H1 (cell line): ENCODE data around the gene PPID. TPM values are rescaled to one million over a fixed set of nuclear protein-coding genes. Genes with fewer than 3 reads are reported as not detected.

Source experiments
- EGR1 ChIP-seq: IDR thresholded peaks from 2 replicates; pipeline ENCODE4 v1.6.1; 2011; ENCODE audit warnings: low read depth, low read length, borderline replicate concordance
- HDAC2 ChIP-seq, 2 experiments: fragments of 300-600 bp in 1 of 2; sonication (generic) in 1 of 2; IDR thresholded peaks; 2 replicates each; pipeline ENCODE4 v1.6.1; 2011 to 2012; ENCODE audit warnings: low read depth in 2 of 2, low read length in 2 of 2, mild to moderate bottlenecking in 2 of 2, moderate library complexity in 2 of 2, borderline replicate concordance in 1 of 2, inconsistent platforms in 1 of 2
- KDM1A ChIP-seq: fragments of 200-600, 300-600 bp; sonication (generic); IDR thresholded peaks from 2 replicates; pipeline ENCODE4 v1.7.1; 2016; ENCODE audit warnings: mild to moderate bottlenecking, low read length, borderline replicate concordance
- RAD21 ChIP-seq, 2 experiments: IDR thresholded peaks in 1 of 2; conservative IDR thresholded peaks in 1 of 2; 2 replicates each; pipeline ENCODE4 v1.6.1; 2011; ENCODE audit warnings: low read depth in 2 of 2, low read length in 2 of 2, improper control_type of control experiment in 1 of 2, inconsistent platforms in 1 of 2, mild to moderate bottlenecking in 1 of 2, moderate library complexity in 1 of 2
- RXRA ChIP-seq: IDR thresholded peaks from 2 replicates; pipeline ENCODE4 v1.6.1; 2011; ENCODE audit warnings: low read depth, mild to moderate bottlenecking, low read length, moderate library complexity; ENCODE audit not compliant: insufficient read depth
- polyA plus RNA-seq, 7 experiments: library from polyadenylated mRNA; depleted of rRNA in 3 of 7; stranded (reverse) in 5 of 7; unstranded in 2 of 7; fragments of >200 nt in 5 of 7; fragments of 200-250 nt in 2 of 7; gene quantifications; 1 replicate in 5 of 7; 2 replicates in 1 of 7; 4 replicates in 1 of 7; pipeline versions ENCODE4 v1.2.1 to v1.2.3, GENCODE V29; 2011 to 2013; ENCODE audit warnings: missing spikeins in 2 of 7, mixed read lengths in 2 of 7
- total RNA-seq: library from RNA; stranded (reverse); fragmentation: NEBNext Ultra II Directional; extraction: Animal tissue kit (Norgen Biotek cat#: 25700); gene quantifications from 2 replicates; pipeline ENCODE4 v1.2.1, GENCODE V29; 2021

PPID gene
- total and polyA plus RNA-seq, 2 of the 8 experiments (the other 6 are each of a cell fraction or from before 2014, with no cell fraction given) = 20.2 to 53.2 TPM

DNA sequence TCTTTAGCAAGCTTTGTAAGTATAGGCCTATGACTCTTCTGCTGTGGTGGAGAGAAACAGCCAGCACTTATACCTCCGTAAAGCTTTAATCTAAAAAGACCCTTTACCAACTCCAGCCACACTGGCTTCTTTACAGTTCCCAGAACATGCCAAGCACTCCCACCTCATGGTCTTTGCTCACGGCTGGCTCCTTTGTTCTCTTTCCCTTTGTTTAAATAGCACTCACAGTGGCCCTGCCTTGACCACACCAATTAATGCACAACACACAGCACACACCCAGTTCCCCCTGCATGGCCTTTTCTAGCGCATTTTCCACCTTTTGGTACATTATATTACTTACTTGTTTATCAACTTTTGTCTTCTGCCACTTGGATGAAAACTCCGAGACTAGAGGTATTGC, 18.9 kb downstream of the PPID start (continued):
- TF ChIP-seq RAD21 (IDR thresholded peaks at IDR 0.05 in 1 of 2, conservative IDR thresholded peaks at IDR 0.05 in 1 of 2; ENCODE audit: low read depth in 2 of 2, low read length in 2 of 2) = no peak
- no peak for TF ChIP-seq RXRA
- TF ChIP-seq HDAC2 (IDR thresholded peaks at IDR 0.05; ENCODE audit: borderline replicate concordance in 1 of 2, low read depth in 2 of 2, low read length in 2 of 2) = no peak
- no peak for TF ChIP-seq KDM1A
- TF ChIP-seq EGR1 = no peak
